Body of pancreas (tissue), 4 donors: ENCODE measurements around the gene CFAP46.

Experiments used
- POLR2A ChIP-seq, 3 donors: fragments of 450-650 bp; IDR thresholded peaks; one replicate each; pipeline ENCODE4 v1.6.1; 2016; ENCODE audit warnings: antibody characterized with exemption in 3 of 3, mild to moderate bottlenecking in 2 of 3
- TF ChIP-seq, protein P1 (sequence below), 7 experiments: fragments of 450-650 bp in 4 of 7; fragments of 200-600 bp in 3 of 7; sonication (generic) in 3 of 7; IDR thresholded peaks; one replicate each; pipeline ENCODE4 v1.5.1; 2016 to 2019; ENCODE audit warnings: antibody characterized with exemption in 7 of 7

DNA sequence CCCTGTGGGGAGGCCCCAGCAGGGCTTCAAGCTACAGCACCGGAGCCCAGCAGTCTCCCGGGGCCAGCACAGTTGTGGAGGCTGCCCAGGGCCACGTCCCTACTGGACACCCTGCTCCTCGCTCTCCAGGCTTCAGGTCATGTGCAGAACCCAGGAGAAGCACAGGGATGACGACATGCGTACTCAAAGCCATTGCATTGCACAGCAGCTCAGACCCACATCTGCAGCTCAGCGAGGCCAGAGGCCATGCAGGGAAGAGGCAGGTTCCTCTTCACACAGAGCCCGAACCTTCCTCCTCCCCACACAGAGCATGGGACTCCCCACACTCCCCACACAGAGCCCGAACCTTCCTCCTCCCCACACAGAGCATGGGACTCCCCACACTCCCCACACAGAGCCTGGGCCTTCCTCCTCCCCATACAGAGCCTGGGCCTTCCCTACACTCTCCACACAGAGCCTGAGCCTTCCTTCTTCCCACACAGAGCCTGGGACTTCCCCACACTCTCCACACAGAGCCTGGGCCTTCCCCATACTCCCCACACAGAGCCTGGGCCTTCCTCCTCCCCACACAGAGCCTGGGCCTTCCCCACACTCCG is 12.3 kb downstream of the CFAP46 start:
- TF ChIP-seq POLR2A (IDR thresholded peaks at IDR 0.05): no peak
- TF ChIP-seq, protein P1, sequence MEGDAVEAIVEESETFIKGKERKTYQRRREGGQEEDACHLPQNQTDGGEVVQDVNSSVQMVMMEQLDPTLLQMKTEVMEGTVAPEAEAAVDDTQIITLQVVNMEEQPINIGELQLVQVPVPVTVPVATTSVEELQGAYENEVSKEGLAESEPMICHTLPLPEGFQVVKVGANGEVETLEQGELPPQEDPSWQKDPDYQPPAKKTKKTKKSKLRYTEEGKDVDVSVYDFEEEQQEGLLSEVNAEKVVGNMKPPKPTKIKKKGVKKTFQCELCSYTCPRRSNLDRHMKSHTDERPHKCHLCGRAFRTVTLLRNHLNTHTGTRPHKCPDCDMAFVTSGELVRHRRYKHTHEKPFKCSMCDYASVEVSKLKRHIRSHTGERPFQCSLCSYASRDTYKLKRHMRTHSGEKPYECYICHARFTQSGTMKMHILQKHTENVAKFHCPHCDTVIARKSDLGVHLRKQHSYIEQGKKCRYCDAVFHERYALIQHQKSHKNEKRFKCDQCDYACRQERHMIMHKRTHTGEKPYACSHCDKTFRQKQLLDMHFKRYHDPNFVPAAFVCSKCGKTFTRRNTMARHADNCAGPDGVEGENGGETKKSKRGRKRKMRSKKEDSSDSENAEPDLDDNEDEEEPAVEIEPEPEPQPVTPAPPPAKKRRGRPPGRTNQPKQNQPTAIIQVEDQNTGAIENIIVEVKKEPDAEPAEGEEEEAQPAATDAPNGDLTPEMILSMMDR (IDR thresholded peaks at IDR 0.05): no peak
